GM23248 (cell line): ENCODE results near the gene RAE1.

ENCODE experiments used
- EZH2 ChIP-seq: fragments of 200-600 bp; sonication (generic); IDR thresholded peaks from 2 replicates; pipeline ENCODE4 v1.6.1; 2018; ENCODE audit warnings: antibody characterized with exemption, mild to moderate bottlenecking; ENCODE audit not compliant: insufficient read depth, poor library complexity, severe bottlenecking
- EZH2phosphoT487 ChIP-seq: fragments of 200-600 bp; sonication (generic); IDR thresholded peaks from 2 replicates; pipeline ENCODE4 v1.6.1; 2018; ENCODE audit warnings: antibody characterized with exemption, moderate library complexity, mild to moderate bottlenecking, low read depth; ENCODE audit not compliant: insufficient read depth

- TF ChIP-seq EZH2phosphoT487 (no peak), EZH2 (no peak)
Measured at GRCh38 chr20:57422254-57422653, 71.2 kb downstream of the RAE1 start.
